GM12892 (cell line): ENCODE data around the gene FRY.

ENCODE experiments used
- DNase-seq: peaks from one replicate; pipeline ENCODE4 v3.0.0; 2011; ENCODE audit not compliant: insufficient read length
- FAIRE-seq: peaks from 2 replicates; lab custom pipeline; 2011; peaks lifted over from hg19 to GRCh38; lab: Jason Lieb, UNC
- POLR2A ChIP-seq: IDR thresholded peaks from 2 replicates; pipeline ENCODE4 v1.6.1; 2011; ENCODE audit warnings: low read depth, low read length, control low read depth
- POLR2AphosphoS5 ChIP-seq: IDR thresholded peaks from 2 replicates; pipeline ENCODE4 v1.6.1; 2011; ENCODE audit warnings: low read depth, low read length, control low read depth
- TAF1 ChIP-seq: IDR thresholded peaks from 2 replicates; pipeline ENCODE4 v1.6.1; 2011; ENCODE audit warnings: low read depth, mild to moderate bottlenecking, control low read depth, low read length, borderline replicate concordance

FRY gene

GRCh38 chr13:32174366-32174765 is 142.8 kb downstream of the FRY start:
- DNase-seq (no peak), FAIRE-seq (no peak)
- TF ChIP-seq POLR2A, result no peak
- TF ChIP-seq POLR2AphosphoS5, result no peak
- TF ChIP-seq TAF1, result no peak

GRCh38 chr13:32175307-32175706 is 143.7 kb downstream of the FRY start:
- no peak for TF ChIP-seq POLR2A
- no peak for TF ChIP-seq TAF1
- no peak for TF ChIP-seq POLR2AphosphoS5
- FAIRE-seq (no peak), DNase-seq (no peak)

- no peak for FAIRE-seq
- DNase-seq, result no peak
- TF ChIP-seq POLR2AphosphoS5 (no peak), TAF1 (no peak), POLR2A (no peak)
Observed at GRCh38 chr13:32175943-32176342, 144.4 kb downstream of the FRY start.

GRCh38 chr13:32176696-32177095 is 145.1 kb downstream of the FRY start:
- DNase-seq, result no peak
- no peak for FAIRE-seq
- TF ChIP-seq POLR2A (no peak), POLR2AphosphoS5 (no peak), TAF1 (no peak)

- TF ChIP-seq POLR2A (no peak), TAF1 (no peak), POLR2AphosphoS5 (no peak)
- no peak for DNase-seq
- no peak for FAIRE-seq
Observed at GRCh38 chr13:32178763-32179162, 147.2 kb downstream of the FRY start.

GRCh38 chr13:32179708-32180107 is 148.1 kb downstream of the FRY start:
- no peak for FAIRE-seq
- DNase-seq, result no peak
- no peak for TF ChIP-seq TAF1
- TF ChIP-seq POLR2AphosphoS5, result no peak
- TF ChIP-seq POLR2A, result no peak

- DNase-seq (no peak), FAIRE-seq (no peak)
- no peak for TF ChIP-seq POLR2A
- no peak for TF ChIP-seq POLR2AphosphoS5
- no peak for TF ChIP-seq TAF1
Observed at GRCh38 chr13:32187651-32188050, 156.1 kb downstream of the FRY start.

- TF ChIP-seq POLR2A (no peak), TAF1 (no peak), POLR2AphosphoS5 (no peak)
- DNase-seq (no peak), FAIRE-seq (no peak)
Observed at GRCh38 chr13:32191452-32191998, 160.0 kb downstream of the FRY start.

GRCh38 chr13:32195713-32196112 is 164.1 kb downstream of the FRY start:
- TF ChIP-seq POLR2AphosphoS5 (no peak), TAF1 (no peak), POLR2A (no peak)
- FAIRE-seq, result no peak
- no peak for DNase-seq

GRCh38 chr13:32199168-32199567 is 167.6 kb downstream of the FRY start:
- no peak for DNase-seq
- FAIRE-seq, result no peak
- TF ChIP-seq POLR2AphosphoS5 (no peak), TAF1 (no peak), POLR2A (no peak)

GRCh38 chr13:32200741-32201140 is 169.2 kb downstream of the FRY start:
- TF ChIP-seq TAF1 (no peak), POLR2AphosphoS5 (no peak), POLR2A (no peak)
- FAIRE-seq, result no peak
- DNase-seq, result no peak

GRCh38 chr13:32201809-32202208 is 170.2 kb downstream of the FRY start:
- DNase-seq (no peak), FAIRE-seq (no peak)
- TF ChIP-seq POLR2AphosphoS5, result no peak
- no peak for TF ChIP-seq TAF1
- no peak for TF ChIP-seq POLR2A

- DNase-seq (no peak), FAIRE-seq (no peak)
- TF ChIP-seq TAF1, result no peak
- no peak for TF ChIP-seq POLR2A
- TF ChIP-seq POLR2AphosphoS5, result no peak
Observed at GRCh38 chr13:32202268-32202667, 170.7 kb downstream of the FRY start.
